HepG2 (cell line): ENCODE data around the gene IKZF3. TPM values are rescaled to one million over a fixed set of nuclear protein-coding genes. Genes with fewer than 3 reads are reported as not detected.

Experiments
- EP300 ChIP-seq, 3 experiments: sonication (generic) in 1 of 3; formaldehyde crosslinking in 1 of 3; IDR thresholded peaks; 2 replicates each; pipeline versions ENCODE4 v1.5.1 to v1.6.1; 2011 to 2020; ENCODE audit warnings: low read depth in 2 of 3, low read length in 2 of 3, borderline replicate concordance in 1 of 3, improper control_type of control experiment in 1 of 3, mild to moderate bottlenecking in 1 of 3, missing genetic modification reagents in 1 of 3, moderate library complexity in 1 of 3
- FOSL1 ChIP-seq: sonication (generic); formaldehyde crosslinking; IDR thresholded peaks from 2 replicates; pipeline ENCODE4 v1.9.0; 2021; ENCODE audit warnings: missing genetic modification reagents, borderline replicate concordance
- FOXP1 ChIP-seq, 2 experiments: fragments of 450-650 bp in 1 of 2; IDR thresholded peaks; 2 replicates each; pipeline ENCODE4 v1.6.1; 2017 to 2018; ENCODE audit warnings: antibody characterized with exemption in 1 of 2
- SIX1 ChIP-seq: sonication (generic); formaldehyde crosslinking; IDR thresholded peaks from 2 replicates; pipeline ENCODE4 v1.4.0; 2020; ENCODE audit warnings: missing genetic modification reagents, borderline replicate concordance
- SOX13 ChIP-seq, 3 experiments: fragments of 450-650 bp in 1 of 3; sonication (generic) in 1 of 3; formaldehyde crosslinking in 1 of 3; IDR thresholded peaks in 2 of 3; conservative IDR thresholded peaks in 1 of 3; 2 replicates each; pipeline versions ENCODE4 v1.5.0 to v1.6.1; 2016 to 2020; ENCODE audit warnings: antibody characterized with exemption in 1 of 3, mild to moderate bottlenecking in 1 of 3, missing compliant biosample characterization in 1 of 3, missing genetic modification reagents in 1 of 3, moderate library complexity in 1 of 3
- SOX6 ChIP-seq, 2 experiments: fragments of 450-650 bp in 1 of 2; sonication (generic) in 1 of 2; formaldehyde crosslinking in 1 of 2; IDR thresholded peaks; 2 replicates each; pipeline versions ENCODE4 v1.4.0 to v1.6.1; 2017 to 2020; ENCODE audit warnings: antibody characterized with exemption in 1 of 2, mild to moderate bottlenecking in 1 of 2, missing genetic modification reagents in 1 of 2
- ZBTB2 ChIP-seq: sonication (generic); formaldehyde crosslinking; IDR thresholded peaks from 2 replicates; pipeline ENCODE4 v1.8.0; 2022; ENCODE audit warnings: low read depth, missing genetic modification reagents
- polyA plus RNA-seq, 8 experiments: library from polyadenylated mRNA; depleted of rRNA in 3 of 8; stranded (reverse) in 7 of 8; unstranded in 1 of 8; fragments of >200 nt; fragmentation: Illumina TruSeq in 4 of 8; extraction: Trizol in 4 of 8; gene quantifications; 2 replicates each; pipeline versions ENCODE4 v1.2.1 to v1.2.3, GENCODE V29; 2011 to 2016; ENCODE audit warnings: low read depth in 4 of 8, missing spikeins in 1 of 8, mixed read lengths in 1 of 8; ENCODE audit not compliant: insufficient read depth in 1 of 8
- total RNA-seq, 5 experiments: library from RNA; depleted of rRNA; stranded (reverse); fragments of >200 nt; fragmentation: Illumina TruSeq; extraction: Trizol; gene quantifications; 2 replicates each; pipeline ENCODE4 v1.2.3, GENCODE V29; 2016; ENCODE audit warnings: low read depth in 1 of 5
- TF ChIP-seq, protein P1 (sequence below): IDR thresholded peaks from 2 replicates; pipeline ENCODE4 v1.4.0; 2020; ENCODE audit warnings: mild to moderate bottlenecking, missing genetic modification reagents

Gene IKZF3
- total and polyA plus RNA-seq, 2 of the 13 experiments (the other 11 are each of a cell fraction or from before 2014, with no cell fraction given), result not detected

GRCh38 chr17:39769974-39770587 lies 94.0 kb downstream of the IKZF3 start (continued):
- TF ChIP-seq ZBTB2 (CRISPR knock-in tag) (no peak), FOXP1 (IDR thresholded peaks at IDR 0.05) (no peak), FOXP1 (CRISPR knock-in tag; IDR thresholded peaks at IDR 0.05) (peak; percentile 45; the same call in 1 of the 2 replicates), SOX13 (IDR thresholded peaks at IDR 0.05) (no peak), SOX13 (CRISPR knock-in tag; conservative IDR thresholded peaks at IDR 0.05 in 1 of 2, IDR thresholded peaks at IDR 0.05 in 1 of 2) (peak in 1 of 2 experiments; percentile 89; a peak in 2 of 4 replicates), FOSL1 (CRISPR knock-in tag) (peak; percentile 60; the same call in 1 of the 2 replicates), SIX1 (CRISPR knock-in tag) (peak; percentile 36; the same call in 1 of the 2 replicates), SOX6 (IDR thresholded peaks at IDR 0.05) (no peak), SOX6 (CRISPR knock-in tag; IDR thresholded peaks at IDR 0.05) (peak; percentile 77), EP300 (IDR thresholded peaks at IDR 0.05; ENCODE audit: low read depth in 2 of 2, low read length in 2 of 2) (peak in 1 of 2 experiments; percentile 10; a peak in 1 of 4 replicates), EP300 (CRISPR knock-in tag; IDR thresholded peaks at IDR 0.05; ENCODE audit: borderline replicate concordance) (peak; percentile 25; the same call in 1 of the 2 replicates)
- TF ChIP-seq, protein P1, sequence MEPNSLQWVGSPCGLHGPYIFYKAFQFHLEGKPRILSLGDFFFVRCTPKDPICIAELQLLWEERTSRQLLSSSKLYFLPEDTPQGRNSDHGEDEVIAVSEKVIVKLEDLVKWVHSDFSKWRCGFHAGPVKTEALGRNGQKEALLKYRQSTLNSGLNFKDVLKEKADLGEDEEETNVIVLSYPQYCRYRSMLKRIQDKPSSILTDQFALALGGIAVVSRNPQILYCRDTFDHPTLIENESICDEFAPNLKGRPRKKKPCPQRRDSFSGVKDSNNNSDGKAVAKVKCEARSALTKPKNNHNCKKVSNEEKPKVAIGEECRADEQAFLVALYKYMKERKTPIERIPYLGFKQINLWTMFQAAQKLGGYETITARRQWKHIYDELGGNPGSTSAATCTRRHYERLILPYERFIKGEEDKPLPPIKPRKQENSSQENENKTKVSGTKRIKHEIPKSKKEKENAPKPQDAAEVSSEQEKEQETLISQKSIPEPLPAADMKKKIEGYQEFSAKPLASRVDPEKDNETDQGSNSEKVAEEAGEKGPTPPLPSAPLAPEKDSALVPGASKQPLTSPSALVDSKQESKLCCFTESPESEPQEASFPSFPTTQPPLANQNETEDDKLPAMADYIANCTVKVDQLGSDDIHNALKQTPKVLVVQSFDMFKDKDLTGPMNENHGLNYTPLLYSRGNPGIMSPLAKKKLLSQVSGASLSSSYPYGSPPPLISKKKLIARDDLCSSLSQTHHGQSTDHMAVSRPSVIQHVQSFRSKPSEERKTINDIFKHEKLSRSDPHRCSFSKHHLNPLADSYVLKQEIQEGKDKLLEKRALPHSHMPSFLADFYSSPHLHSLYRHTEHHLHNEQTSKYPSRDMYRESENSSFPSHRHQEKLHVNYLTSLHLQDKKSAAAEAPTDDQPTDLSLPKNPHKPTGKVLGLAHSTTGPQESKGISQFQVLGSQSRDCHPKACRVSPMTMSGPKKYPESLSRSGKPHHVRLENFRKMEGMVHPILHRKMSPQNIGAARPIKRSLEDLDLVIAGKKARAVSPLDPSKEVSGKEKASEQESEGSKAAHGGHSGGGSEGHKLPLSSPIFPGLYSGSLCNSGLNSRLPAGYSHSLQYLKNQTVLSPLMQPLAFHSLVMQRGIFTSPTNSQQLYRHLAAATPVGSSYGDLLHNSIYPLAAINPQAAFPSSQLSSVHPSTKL (CRISPR knock-in tag), result peak; percentile 26; the same call in 1 of the 2 replicates
